Large intestine (tissue), 3 donors: ENCODE data around the gene OR4C3. TPM values are rescaled to one million over a fixed set of nuclear protein-coding genes. Genes with fewer than 3 reads are reported as not detected.

Source experiments
- DNase-seq, 2 donors: peaks; one replicate each; pipeline versions ENCODE4 v3.0.0 to v3.0.0-alpha.2; 2013
- H3K27ac ChIP-seq: one replicate; pipeline ENCODE4 v1.5.1; 2013; ENCODE audit warnings: low read length
- H3K27me3 ChIP-seq: 2 replicates; pipeline ENCODE4 v1.6.1; 2013; ENCODE audit warnings: low read length; ENCODE audit not compliant: control insufficient read depth, insufficient read depth
- H3K36me3 ChIP-seq: 2 replicates; pipeline ENCODE4 v1.6.1; 2013; ENCODE audit warnings: low read length; ENCODE audit not compliant: control insufficient read depth, insufficient read depth
- H3K4me1 ChIP-seq: one replicate; pipeline ENCODE4 v1.6.1; 2013; ENCODE audit warnings: low read length; ENCODE audit not compliant: control insufficient read depth, insufficient read depth
- H3K4me3 ChIP-seq: one replicate; pipeline ENCODE4 v1.5.1; 2013; ENCODE audit warnings: low read length
- H3K9me3 ChIP-seq: one replicate; pipeline ENCODE4 v1.6.1; 2013; ENCODE audit warnings: mild to moderate bottlenecking, low read depth, low read length, moderate library complexity; ENCODE audit not compliant: control insufficient read depth
- WGBS: methylation state at CpG from one replicate; pipeline ENCODE4 v1.1.5; 2013; ENCODE audit warnings: low lambda C conversion rate; ENCODE audit not compliant: insufficient coverage; 5-methylcytosine and 5-hydroxymethylcytosine counted together
- polyA plus RNA-seq: library from polyadenylated mRNA; unstranded; fragments of 120-200 nt; gene quantifications from one replicate; pipeline ENCODE4 v1.2.1, GENCODE V29; 2013

Gene OR4C3
- polyA plus RNA-seq, 1 donor = not detected

- Histone ChIP-seq H3K4me3 (no peak within 1 kb of the TSS), H3K9me3 (peaks cover 3% of the 10 kb centered on the region), H3K36me3 (no peaks in the 10 kb centered on the region), H3K27ac (no peak within 1 kb of the TSS), H3K4me1 (no peaks in the 10 kb centered on the region), H3K27me3 (no peaks in the 10 kb centered on the region)
- no CpG with 5 or more reads among the region's 2 CpGs for WGBS
- DNase-seq = no peak
These were observed 41.6 kb downstream of the OR4C3 start, which contains the start of gene OR4C5 for GRCh38 chr11:48366365-48366764. Gene OR4C5 (minus strand): TSS chr11:48366465. CDS start chr11:48366465, 0 bp downstream.

Other genes with a start within 250 kb of the OR4C3 start
- gene OR4B1, start 108.1 kb upstream of the OR4C3 start, polyA plus RNA-seq = not detected
- gene OR4X2, start 79.8 kb upstream of the OR4C3 start, polyA plus RNA-seq = not detected
- not detected for gene OR4X1, start 61.1 kb upstream of the OR4C3 start, polyA plus RNA-seq
- not detected for gene OR4S1, start 18.7 kb upstream of the OR4C3 start, polyA plus RNA-seq
- not detected for gene OR4C5, start 41.5 kb downstream of the OR4C3 start, polyA plus RNA-seq
- not detected for gene OR4A47, start 163.9 kb downstream of the OR4C3 start, polyA plus RNA-seq